Transverse colon (tissue), 4 donors: ENCODE results near the gene AGAP9. TPM values are rescaled to one million over a fixed set of nuclear protein-coding genes. Genes with fewer than 3 reads are reported as not detected.
"Not testable (repeated sequence)": the region's sequence is repeated elsewhere in the genome, so short reads cannot be mapped to it uniquely, and the experiment has no call there.

ENCODE experiments used
- DNase-seq: peaks from one replicate; pipeline ENCODE4 v3.0.0-alpha.2; 2019
- H3K27ac ChIP-seq, 4 donors: fragments of 200-600 bp; sonication (generic); 2 replicates each; pipeline ENCODE4 v1.5.1; 2016 to 2018; ENCODE audit warnings: inconsistent platforms in 4 of 4
- H3K27me3 ChIP-seq: fragments of 200-600 bp; sonication (generic); 2 replicates; pipeline ENCODE4 v1.5.1; 2017; ENCODE audit warnings: inconsistent platforms
- H3K36me3 ChIP-seq, 4 donors: fragments of 200-600 bp; sonication (generic); 2 replicates each; pipeline ENCODE4 v1.5.1; 2017 to 2019; ENCODE audit warnings: inconsistent platforms in 4 of 4
- H3K4me1 ChIP-seq, 4 donors: fragments of 200-600 bp; sonication (generic); 2 replicates each; pipeline ENCODE4 v1.5.1; 2017 to 2020; ENCODE audit warnings: inconsistent platforms in 4 of 4
- H3K4me3 ChIP-seq, 4 donors: fragments of 200-600 bp; sonication (generic); 1 replicate in 1 of 4; 2 replicates in 3 of 4; pipeline versions ENCODE4 v1.5.1 to v1.6.1; 2017 to 2019; ENCODE audit warnings: inconsistent platforms in 4 of 4
- H3K9me3 ChIP-seq, 2 donors: fragments of 200-600 bp; sonication (generic); 2 replicates each; pipeline ENCODE4 v1.5.1; 2017 to 2019; ENCODE audit warnings: inconsistent platforms in 2 of 2
- POLR2A ChIP-seq: fragments of 450-650 bp; IDR thresholded peaks from one replicate; pipeline ENCODE4 v1.6.1; 2016; ENCODE audit warnings: antibody characterized with exemption, mild to moderate bottlenecking, moderate library complexity
- POLR2AphosphoS5 ChIP-seq, 3 donors: sonication (generic); formaldehyde crosslinking; IDR thresholded peaks; one replicate each; pipeline ENCODE4 v1.6.1; 2016; ENCODE audit warnings: antibody characterized with exemption in 3 of 3
- WGBS, 2 donors: methylation state at CpG; one replicate each; pipeline ENCODE4 v1.1.5; 2018; ENCODE audit warnings: low coverage in 1 of 2; 5-methylcytosine and 5-hydroxymethylcytosine counted together
- in situ Hi-C, 4 donors: fragments of 200-750 bp; cut with MboI; loops; one replicate each; pipeline versions ENCODE4 v1.15.0 to v1.15.1; 2017; ENCODE audit warnings: low sequenced_read_pairs in 3 of 4, low pct_ligation_motif_present in 1 of 4, low pct_unique_long_range_greater_than_20kb in 1 of 4
- intact Hi-C: fragments of 100-400 bp; cut with DNase I; formaldehyde crosslinking; loops from one replicate; pipeline ENCODE4 v1.15.1; 2023; ENCODE audit warnings: low total_unique reads
- total RNA-seq, 4 donors: library from RNA; depleted of rRNA; stranded (reverse); fragments of >200 nt; gene quantifications; one replicate each; pipeline ENCODE4 v1.1.0, GENCODE V29; 2016

The AGAP9 gene
- total RNA-seq, 4 donors from 2014 or later: 2.0 to 18.6 (median 12.4) TPM

DNA sequence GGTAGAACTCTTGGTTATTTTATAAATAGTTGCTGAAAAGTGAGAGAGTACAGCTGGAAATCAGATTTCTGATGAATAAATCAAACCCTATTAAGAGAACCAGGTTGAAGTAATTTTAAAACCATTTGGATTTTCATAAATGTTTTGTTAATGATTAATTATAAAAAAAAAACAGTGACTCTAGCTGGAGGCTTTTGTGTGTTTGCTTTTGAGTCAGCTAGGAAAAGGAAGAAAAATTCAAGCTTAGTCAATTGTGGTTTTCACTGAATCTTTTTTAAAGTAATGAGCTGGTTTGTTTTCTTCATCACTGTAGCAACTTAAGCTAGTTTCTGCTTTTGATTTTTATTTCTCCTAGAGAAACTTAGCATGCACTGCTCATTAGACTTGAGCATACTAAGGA is 34.2 kb upstream of the AGAP9 start:
- in situ Hi-C loops, H3K9me3 ChIP-seq, DNase-seq, H3K4me3 ChIP-seq, H3K36me3 ChIP-seq, H3K4me1 ChIP-seq, intact Hi-C loops, H3K27me3 ChIP-seq, H3K27ac ChIP-seq: not testable (repeated sequence)

DNA sequence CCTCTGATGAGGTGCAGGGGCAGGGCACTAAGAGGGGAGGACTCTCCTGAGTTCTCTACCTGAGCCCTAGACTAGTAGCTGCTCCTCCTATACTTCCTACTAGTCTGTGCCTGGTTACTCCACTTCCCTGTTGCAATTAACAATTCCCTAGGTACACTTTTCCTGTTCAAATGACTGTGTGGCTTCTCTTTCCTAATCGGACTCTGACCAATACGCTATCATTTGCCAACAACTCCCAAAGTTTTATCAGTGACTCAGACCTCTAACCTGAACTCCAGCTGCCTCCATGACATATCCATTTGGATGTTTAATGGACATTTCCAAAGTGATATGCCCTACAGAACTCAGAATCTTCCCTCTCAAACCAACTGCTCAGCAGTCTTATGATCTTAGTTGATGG is 31.9 kb upstream of the AGAP9 start:
- DNase-seq, H3K4me3 ChIP-seq, H3K9me3 ChIP-seq, H3K4me1 ChIP-seq, H3K36me3 ChIP-seq, in situ Hi-C loops, H3K27me3 ChIP-seq, intact Hi-C loops, H3K27ac ChIP-seq: not testable (repeated sequence)
- 87 to 91% methylated on average over 2 of the region's 2 CpGs for WGBS, 2 donors

GRCh38 chr10:47554552-47554951 is 31.1 kb upstream of the AGAP9 start:
- WGBS, 2 donors: 96% methylated on average over 3 of the region's 6 CpGs; no CpG with 5 or more reads in 1 of the 2 donors
- H3K4me1 ChIP-seq, DNase-seq, in situ Hi-C loops, H3K4me3 ChIP-seq, intact Hi-C loops, H3K36me3 ChIP-seq, H3K27ac ChIP-seq, H3K27me3 ChIP-seq, H3K9me3 ChIP-seq: not testable (repeated sequence)

- H3K36me3 ChIP-seq, H3K9me3 ChIP-seq, DNase-seq, H3K4me1 ChIP-seq, in situ Hi-C loops, intact Hi-C loops, H3K27me3 ChIP-seq: not testable (repeated sequence)
- Histone ChIP-seq H3K27ac (peak overlapping the region; percentile 60 to 95 (median 90)), H3K4me3 (peak overlapping the region; percentile 12 to 83 (median 42))
- WGBS, 2 donors: 47% methylated on average over 13 of the region's 17 CpGs; no CpG with 5 or more reads in 1 of the 2 donors
These were observed 30.4 kb upstream of the AGAP9 start for GRCh38 chr10:47553860-47554247.

DNA sequence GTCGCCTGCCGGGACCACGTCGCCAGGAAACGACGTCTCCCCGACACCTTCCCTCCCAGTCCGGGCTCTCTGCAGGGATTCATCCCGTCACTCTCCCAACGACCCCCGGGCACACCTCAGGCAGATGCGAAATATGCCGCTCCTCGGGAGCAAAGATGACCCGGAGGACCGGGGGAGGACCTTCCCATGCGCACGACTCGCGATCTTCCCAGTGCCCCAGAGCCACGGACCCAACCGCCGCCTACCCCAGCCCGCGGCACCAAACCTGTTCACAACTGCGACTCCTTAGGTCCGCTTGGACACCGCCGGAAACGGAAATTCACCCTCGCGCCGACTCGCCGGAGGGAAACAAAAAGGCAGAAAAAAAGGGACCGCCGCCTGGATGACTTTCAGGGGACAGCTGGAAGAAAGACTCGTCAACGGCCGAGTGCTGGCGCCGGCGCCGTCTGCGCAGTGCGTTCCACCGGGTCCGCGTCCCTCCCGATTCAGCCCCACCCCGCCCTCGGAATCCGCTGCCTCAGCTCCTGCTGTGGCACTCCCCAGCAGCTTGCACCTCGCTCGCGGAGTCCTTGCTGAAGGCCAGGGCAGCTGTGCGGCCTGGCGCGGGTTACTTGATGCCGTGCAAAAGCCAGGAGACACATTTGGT is 29.9 kb upstream of the AGAP9 start:
- in situ Hi-C loops, H3K27me3 ChIP-seq, H3K4me1 ChIP-seq, H3K9me3 ChIP-seq, H3K36me3 ChIP-seq, intact Hi-C loops: not testable (repeated sequence)
- Histone ChIP-seq H3K27ac (peak overlapping the region; percentile 82 to 95 (median 90)), H3K4me3 (peak overlapping the region; percentile 54 to 83 (median 74))
- TF ChIP-seq POLR2AphosphoS5 (IDR thresholded peaks at IDR 0.05) (peak in 2 of 3 donors; percentile 51 to 61), POLR2A (peak; percentile 63)
- DNase-seq: peak; percentile 86
- 0% methylated on average over 16 of the region's 60 CpGs; no CpG with 5 or more reads in 1 of the 2 donors for WGBS, 2 donors

DNA sequence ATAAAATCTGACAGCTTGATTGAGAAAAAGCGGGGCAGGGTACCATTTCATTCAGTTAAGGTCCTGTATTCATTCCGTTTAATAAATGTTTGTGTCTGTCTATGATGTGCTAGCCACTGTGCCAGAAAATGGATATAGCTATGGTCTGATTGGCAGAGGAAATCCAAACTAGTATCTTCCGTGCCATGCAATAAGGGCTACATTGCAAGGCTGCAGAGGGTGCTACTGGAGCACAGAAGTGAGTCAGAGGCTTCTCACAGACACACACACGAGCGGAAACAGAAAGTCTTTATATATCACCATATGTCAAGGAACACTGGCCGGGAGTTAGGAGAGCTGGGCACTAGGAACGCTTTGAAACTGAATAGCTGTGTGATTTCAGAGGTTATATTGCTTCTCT is 29.3 kb upstream of the AGAP9 start:
- 10 to 11% methylated on average over 2 to 7 of the region's 7 CpGs for WGBS, 2 donors
- H3K27me3 ChIP-seq, intact Hi-C loops, H3K36me3 ChIP-seq, in situ Hi-C loops, H3K9me3 ChIP-seq, H3K4me1 ChIP-seq: not testable (repeated sequence)
- H3K4me3 ChIP-seq: peak overlapping the region in 3 of 4 donors; percentile 54 to 83 (median 68)
- peak overlapping the region; percentile 82 to 95 (median 90) for H3K27ac ChIP-seq
- peak; percentile 36 for DNase-seq

GRCh38 chr10:47547286-47547685 is 23.8 kb upstream of the AGAP9 start:
- H3K27me3 ChIP-seq, H3K4me3 ChIP-seq, H3K36me3 ChIP-seq, DNase-seq, intact Hi-C loops, H3K9me3 ChIP-seq, in situ Hi-C loops, H3K27ac ChIP-seq, H3K4me1 ChIP-seq: not testable (repeated sequence)
- 94% methylated on average over 1 of the region's 3 CpGs; no CpG with 5 or more reads in 1 of the 2 donors for WGBS, 2 donors

DNA sequence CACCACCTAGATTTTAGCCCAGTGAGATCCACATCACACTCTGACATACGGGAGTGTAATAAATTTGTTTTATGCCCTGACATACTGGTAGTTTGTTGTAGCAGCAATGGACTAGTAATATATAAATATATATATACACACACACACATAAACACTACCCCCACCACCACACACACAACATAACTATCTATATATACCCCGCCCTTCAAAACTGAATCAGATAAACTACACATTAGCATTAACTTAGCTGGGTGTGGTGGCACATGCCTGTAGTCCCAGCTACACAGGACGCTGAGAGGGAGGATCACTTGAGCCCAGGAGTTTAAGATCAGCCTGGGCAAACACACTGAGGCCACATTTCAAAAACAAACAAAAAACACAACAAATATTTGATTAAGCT is 13.0 kb upstream of the AGAP9 start:
- H3K27ac ChIP-seq, H3K36me3 ChIP-seq, intact Hi-C loops, H3K4me1 ChIP-seq, H3K27me3 ChIP-seq, DNase-seq, H3K9me3 ChIP-seq, H3K4me3 ChIP-seq, in situ Hi-C loops: not testable (repeated sequence)
- WGBS, 2 donors: 74% methylated on average over 2 of the region's 3 CpGs; no CpG with 5 or more reads in 1 of the 2 donors

DNA sequence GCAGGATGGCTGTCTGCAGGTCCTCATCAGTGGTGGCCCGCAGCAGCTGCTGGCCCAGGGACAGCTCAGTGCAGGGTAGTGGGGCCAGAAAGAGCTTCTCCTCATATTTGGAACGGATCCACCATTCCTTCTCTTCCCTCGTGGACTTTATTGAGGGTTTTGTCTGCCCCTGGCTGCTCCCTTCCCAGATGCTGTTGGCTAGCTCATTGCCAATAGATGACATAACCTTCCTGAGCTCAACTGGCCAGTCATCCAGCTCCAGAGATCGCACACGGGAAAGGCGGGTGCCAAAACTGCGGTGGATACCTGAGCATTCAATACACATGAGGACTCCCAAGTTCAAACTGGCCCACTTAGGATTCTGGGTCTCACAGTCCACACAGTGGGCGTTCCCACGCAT is 21.1 kb downstream of the AGAP9 start:
- intact Hi-C loops: not testable (repeated sequence)
- 83% methylated on average over 7 of the region's 9 CpGs; no CpG with 5 or more reads in 1 of the 2 donors for WGBS, 2 donors

GRCh38 chr10:47494226-47494625 is 29.2 kb downstream of the AGAP9 start:
- H3K4me1 ChIP-seq, H3K4me3 ChIP-seq, in situ Hi-C loops, H3K36me3 ChIP-seq, H3K27ac ChIP-seq, H3K9me3 ChIP-seq, intact Hi-C loops, H3K27me3 ChIP-seq, DNase-seq: not testable (repeated sequence)
- WGBS, 2 donors: 0% methylated on average over 1 of the region's 6 CpGs; no CpG with 5 or more reads in 1 of the 2 donors

More for the DNA sequence above, 21.1 kb downstream of the AGAP9 start:
- H3K9me3 ChIP-seq, DNase-seq, H3K4me1 ChIP-seq, H3K27me3 ChIP-seq, H3K4me3 ChIP-seq, H3K27ac ChIP-seq, H3K36me3 ChIP-seq, in situ Hi-C loops: not testable (repeated sequence)

- H3K4me3 ChIP-seq, intact Hi-C loops, DNase-seq, H3K4me1 ChIP-seq, in situ Hi-C loops, H3K27me3 ChIP-seq, H3K36me3 ChIP-seq, H3K9me3 ChIP-seq, H3K27ac ChIP-seq: not testable (repeated sequence)
- WGBS, 2 donors: no CpG with 5 or more reads among the region's 9 CpGs
These were observed 31.8 kb downstream of the AGAP9 start, which contains the start of gene FAM25G for GRCh38 chr10:47491600-47491999. Gene FAM25G, minus strand, starts transcription at chr10:47491700. Its CDS starts 26 bp downstream, at chr10:47491674.
